Parathyroid adenoma (tissue), 2 donors: ENCODE measurements around the gene CCDC178.
"Not testable (repeated sequence)": the region's sequence is repeated elsewhere in the genome, so short reads cannot be mapped to it uniquely, and the experiment has no call there.

ENCODE experiments used
- H2AFZ ChIP-seq: fragments of 300-600 bp; sonication (generic); one replicate; pipeline ENCODE4 v1.7.0; 2017; ENCODE audit warnings: antibody characterized with exemption, mild to moderate bottlenecking
- H3K27ac ChIP-seq: fragments of 300-600 bp; sonication (generic); one replicate; pipeline ENCODE4 v1.7.0; 2017
- H3K27me3 ChIP-seq: fragments of 300-600 bp; sonication (generic); one replicate; pipeline ENCODE4 v1.7.0; 2017; ENCODE audit warnings: low read length; ENCODE audit not compliant: control insufficient read depth, insufficient read depth
- H3K36me3 ChIP-seq: fragments of 300-600 bp; sonication (generic); one replicate; pipeline ENCODE4 v1.7.0; 2017; ENCODE audit warnings: low read length; ENCODE audit not compliant: control insufficient read depth, insufficient read depth
- H3K4me1 ChIP-seq: fragments of 300-600 bp; sonication (generic); one replicate; pipeline ENCODE4 v1.7.0; 2017; ENCODE audit warnings: control low read depth
- H3K4me2 ChIP-seq: fragments of 300-600 bp; sonication (generic); one replicate; pipeline ENCODE4 v1.7.0; 2017; ENCODE audit warnings: low read length
- H3K4me3 ChIP-seq: fragments of 300-600 bp; sonication (generic); one replicate; pipeline ENCODE4 v1.7.0; 2017; ENCODE audit warnings: low read depth, low read length
- H3K79me2 ChIP-seq: fragments of 300-600 bp; sonication (generic); one replicate; pipeline ENCODE4 v1.7.0; 2017; ENCODE audit warnings: control low read depth
- H3K9ac ChIP-seq: fragments of 300-600 bp; sonication (generic); one replicate; pipeline ENCODE4 v1.7.0; 2017; ENCODE audit warnings: mild to moderate bottlenecking
- H3K9me3 ChIP-seq: fragments of 300-600 bp; sonication (generic); one replicate; pipeline ENCODE4 v1.7.0; 2017; ENCODE audit warnings: low read length; ENCODE audit not compliant: control insufficient read depth
- TF ChIP-seq, protein P1 (sequence below): fragments of 300-600 bp; sonication (generic); IDR thresholded peaks from one replicate; pipeline ENCODE4 v1.7.0; 2017; ENCODE audit warnings: antibody characterized with exemption, mild to moderate bottlenecking
- donor health status: primary hyperparathyroidism.

Gene CCDC178

DNA sequence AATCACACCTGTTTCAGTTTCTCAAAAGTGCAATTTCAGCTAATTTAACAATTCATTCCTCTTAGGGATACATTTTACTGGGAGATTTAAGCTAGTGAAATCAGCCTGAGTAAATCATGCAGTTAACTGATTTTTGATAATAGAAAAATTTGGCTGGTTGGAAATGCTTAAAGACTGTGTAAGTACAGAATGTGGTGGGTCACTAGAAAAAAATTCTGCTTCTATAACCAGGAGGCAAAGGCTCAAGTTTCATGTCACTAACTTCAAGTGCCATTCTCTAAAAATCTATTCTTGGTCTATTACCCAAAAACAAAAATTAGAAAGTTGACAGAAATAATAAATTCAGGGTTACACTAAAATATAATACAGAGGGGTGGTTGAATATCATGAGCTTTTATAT is 271.3 kb downstream of the CCDC178 start:
- TF ChIP-seq, protein P1, sequence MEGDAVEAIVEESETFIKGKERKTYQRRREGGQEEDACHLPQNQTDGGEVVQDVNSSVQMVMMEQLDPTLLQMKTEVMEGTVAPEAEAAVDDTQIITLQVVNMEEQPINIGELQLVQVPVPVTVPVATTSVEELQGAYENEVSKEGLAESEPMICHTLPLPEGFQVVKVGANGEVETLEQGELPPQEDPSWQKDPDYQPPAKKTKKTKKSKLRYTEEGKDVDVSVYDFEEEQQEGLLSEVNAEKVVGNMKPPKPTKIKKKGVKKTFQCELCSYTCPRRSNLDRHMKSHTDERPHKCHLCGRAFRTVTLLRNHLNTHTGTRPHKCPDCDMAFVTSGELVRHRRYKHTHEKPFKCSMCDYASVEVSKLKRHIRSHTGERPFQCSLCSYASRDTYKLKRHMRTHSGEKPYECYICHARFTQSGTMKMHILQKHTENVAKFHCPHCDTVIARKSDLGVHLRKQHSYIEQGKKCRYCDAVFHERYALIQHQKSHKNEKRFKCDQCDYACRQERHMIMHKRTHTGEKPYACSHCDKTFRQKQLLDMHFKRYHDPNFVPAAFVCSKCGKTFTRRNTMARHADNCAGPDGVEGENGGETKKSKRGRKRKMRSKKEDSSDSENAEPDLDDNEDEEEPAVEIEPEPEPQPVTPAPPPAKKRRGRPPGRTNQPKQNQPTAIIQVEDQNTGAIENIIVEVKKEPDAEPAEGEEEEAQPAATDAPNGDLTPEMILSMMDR, result no peak
- H3K4me1 ChIP-seq, result no peaks in the 10 kb centered on the region
- no peak overlapping the region for H3K27ac ChIP-seq
- no peaks in the 10 kb centered on the region for H3K9me3 ChIP-seq
- H3K9ac ChIP-seq, result no peak overlapping the region
- no peak overlapping the region for H3K4me3 ChIP-seq
- no peaks in the 10 kb centered on the region for H3K36me3 ChIP-seq
- no peak overlapping the region for H2AFZ ChIP-seq
- no peak overlapping the region for H3K4me2 ChIP-seq
- H3K27me3 ChIP-seq, result no peaks in the 10 kb centered on the region
- H3K79me2 ChIP-seq, result no peaks in the 10 kb centered on the region

DNA sequence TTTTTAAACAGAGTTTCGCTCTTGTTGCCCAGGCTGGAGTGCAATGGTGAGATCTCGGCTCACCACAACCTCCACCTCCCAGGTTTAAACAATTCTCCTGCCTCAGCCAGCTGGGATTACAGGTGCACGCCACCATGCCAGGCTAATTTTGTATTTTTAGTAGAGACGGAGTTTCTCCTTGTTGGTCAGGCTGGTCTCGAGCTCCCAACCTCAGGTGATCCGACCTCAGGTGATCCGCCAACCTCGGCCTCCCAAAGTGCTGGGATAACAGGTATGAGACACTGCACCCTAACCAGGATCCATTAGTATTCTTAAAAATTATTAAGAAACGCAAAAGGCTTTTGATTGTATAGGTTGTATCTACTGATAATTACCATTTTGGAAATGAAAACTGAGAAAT is 276.4 kb downstream of the CCDC178 start:
- H3K79me2 ChIP-seq, H3K36me3 ChIP-seq: not testable (repeated sequence)

DNA sequence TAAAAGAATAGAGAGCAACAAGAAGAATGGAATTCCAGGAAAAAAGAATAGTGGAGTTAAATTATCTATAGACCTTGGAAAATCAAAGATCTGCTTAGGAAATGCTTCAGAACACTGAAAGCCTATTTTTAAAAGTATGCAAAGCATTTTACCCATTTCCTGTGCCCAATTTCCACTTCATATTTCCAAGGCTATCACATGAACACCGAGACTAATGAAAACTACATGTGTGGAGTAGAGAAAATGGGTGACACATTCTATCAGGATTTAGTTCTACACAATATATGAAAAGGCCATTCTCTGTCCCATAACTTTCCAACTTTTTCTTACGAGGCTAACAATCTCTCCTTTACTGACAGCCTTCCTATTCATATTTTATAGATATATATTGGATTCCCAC is 279.4 kb downstream of the CCDC178 start:
- no peak overlapping the region for H3K4me3 ChIP-seq
- H3K4me2 ChIP-seq, result no peak overlapping the region
- H3K79me2 ChIP-seq, result no peaks in the 10 kb centered on the region
- H3K27me3 ChIP-seq, result no peaks in the 10 kb centered on the region
- no peak overlapping the region for H3K27ac ChIP-seq
- TF ChIP-seq, protein P1, result no peak
- H2AFZ ChIP-seq, result no peak overlapping the region
- H3K9ac ChIP-seq, result no peak overlapping the region
- no peaks in the 10 kb centered on the region for H3K9me3 ChIP-seq
- H3K36me3 ChIP-seq, result no peaks in the 10 kb centered on the region
- no peaks in the 10 kb centered on the region for H3K4me1 ChIP-seq

More for the DNA sequence above, 276.4 kb downstream of the CCDC178 start:
- H3K4me3 ChIP-seq, H2AFZ ChIP-seq, H3K9ac ChIP-seq, H3K27ac ChIP-seq, H3K4me2 ChIP-seq, H3K4me1 ChIP-seq, H3K9me3 ChIP-seq, H3K27me3 ChIP-seq: not testable (repeated sequence)

DNA sequence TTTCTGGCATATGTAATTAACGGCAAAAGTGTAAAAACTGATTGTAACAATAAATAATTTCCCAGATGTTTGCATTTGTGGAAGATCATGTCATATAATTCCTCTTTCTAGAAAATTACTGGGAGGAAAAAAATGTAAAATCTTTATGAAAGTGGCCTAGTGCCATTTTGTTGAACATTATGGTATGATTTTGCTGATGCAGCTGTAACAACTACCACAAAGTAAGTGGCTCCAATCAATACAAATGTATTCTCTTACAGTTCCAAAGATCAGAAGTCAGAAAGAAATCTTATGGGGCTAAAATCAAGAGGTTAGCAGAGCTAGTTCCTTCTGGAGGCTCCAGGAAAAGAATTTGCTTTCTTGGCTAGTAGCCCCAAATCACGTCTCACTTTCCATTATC is 281.4 kb downstream of the CCDC178 start:
- H3K79me2 ChIP-seq, result no peaks in the 10 kb centered on the region
- no peaks in the 10 kb centered on the region for H3K27me3 ChIP-seq
- H3K27ac ChIP-seq, result no peak overlapping the region
- H3K9ac ChIP-seq, result no peak overlapping the region
- no peaks in the 10 kb centered on the region for H3K4me1 ChIP-seq
- no peak overlapping the region for H3K4me2 ChIP-seq
- no peaks in the 10 kb centered on the region for H3K36me3 ChIP-seq
- no peak overlapping the region for H2AFZ ChIP-seq
- H3K4me3 ChIP-seq, result no peak overlapping the region
- H3K9me3 ChIP-seq, result no peaks in the 10 kb centered on the region
- TF ChIP-seq, protein P1, result no peak

DNA sequence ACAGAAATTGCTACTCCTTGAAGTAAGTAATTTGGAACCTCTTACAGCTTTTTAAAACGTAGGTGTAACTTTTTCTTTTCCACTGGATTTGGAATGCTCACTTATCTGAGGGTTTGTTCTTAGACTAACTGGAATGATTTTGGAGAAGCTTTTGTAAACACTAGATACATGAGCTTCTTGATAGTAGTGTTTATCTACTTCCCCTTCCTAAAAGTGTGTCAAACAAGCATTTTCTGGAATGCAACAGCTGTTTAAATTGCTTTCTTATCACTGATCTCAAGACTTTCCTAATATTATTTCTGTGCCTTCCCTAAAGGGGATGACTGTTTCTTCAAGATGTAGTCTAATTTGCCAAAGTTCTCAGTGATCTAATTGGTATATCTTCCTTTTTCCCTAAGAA is 282.6 kb downstream of the CCDC178 start:
- Histone ChIP-seq H3K36me3 (no peaks in the 10 kb centered on the region), H3K9ac (no peak overlapping the region), H2AFZ (no peak overlapping the region), H3K27me3 (no peaks in the 10 kb centered on the region), H3K4me3 (no peak overlapping the region), H3K27ac (no peak overlapping the region), H3K9me3 (no peaks in the 10 kb centered on the region), H3K4me1 (no peaks in the 10 kb centered on the region), H3K4me2 (no peak overlapping the region), H3K79me2 (no peaks in the 10 kb centered on the region)
- TF ChIP-seq, protein P1, result no peak
